ENCODE measurements around the gene COX7A2L. TPM values are rescaled to one million over a fixed set of nuclear protein-coding genes. Genes with fewer than 3 reads are reported as not detected.

COX7A2L gene
- total and polyA plus RNA-seq, 4 experiments from 2014 or later: 77.2 to 267 (median 124) TPM

GRCh38 chr2:42367835-42368234, 6.8 kb upstream of the COX7A2L start:
- H3K4me3 ChIP-seq (ENCODE audit: low read length in 2 of 2): no peak overlapping the region
- H3K9me3 Mint-ChIP-seq: peaks cover 0 to 1% (median 0%) of the 10 kb centered on the region in 8 donors
- peaks cover 0 to 2% of the 10 kb centered on the region in 2 donors for H3K27me3 Mint-ChIP-seq
- no peak for DNase-seq
- peaks cover 4% of the 10 kb centered on the region for H3K4me1 ChIP-seq (ENCODE audit: insufficient read depth, low read length)
- H3K36me3 Mint-ChIP-seq: no peaks in the 10 kb centered on the region
- no peak overlapping the region for H3K27ac Mint-ChIP-seq
- H3K9me3 ChIP-seq (ENCODE audit: control insufficient read depth in 1 of 2, low read length in 2 of 2): no peaks in the 10 kb centered on the region
- H3K27ac ChIP-seq (ENCODE audit: low read depth, low read length): no peak overlapping the region
- ChIA-PET POLR2A (ENCODE audit: partially characterized antibody) (no interaction called here), CTCF (ENCODE audit: partially characterized antibody) (no interaction called here)
- intact Hi-C loops (cut with micrococcal nuclease): no loop called here
- peaks cover 2 to 9% (median 4%) of the 10 kb centered on the region in 4 donors for H3K4me1 Mint-ChIP-seq
- H3K4me3 Mint-ChIP-seq: peak overlapping the region in 1 of 8 donors; percentile 50
- peaks cover 3% of the 10 kb centered on the region for H3K27me3 ChIP-seq (ENCODE audit: insufficient read depth, low read length)
- no peaks in the 10 kb centered on the region for H3K36me3 ChIP-seq (ENCODE audit: insufficient read depth, low read length)

- H3K4me3 ChIP-seq (ENCODE audit: low read length in 2 of 2): no peak overlapping the region
- no peak overlapping the region for H3K27ac ChIP-seq (ENCODE audit: low read depth, low read length)
- Mint-ChIP-seq H3K27ac (no peak overlapping the region), H3K27me3 (peaks cover 0 to 2% of the 10 kb centered on the region in 2 donors), H3K9me3 (peaks cover 0 to 1% (median 0%) of the 10 kb centered on the region in 8 donors), H3K4me3 (no peak overlapping the region), H3K4me1 (peaks cover 7 to 18% (median 12%) of the 10 kb centered on the region in 4 donors), H3K36me3 (no peaks in the 10 kb centered on the region)
- no peak for DNase-seq
- POLR2A ChIA-PET (ENCODE audit: partially characterized antibody): no interaction called here
- CTCF ChIA-PET (ENCODE audit: partially characterized antibody): interaction anchor here (0.6 kb wide), 1 partner anchor 298 kb away, joined by 4 read pairs; no protein-coding TSS in a partner anchor
- H3K4me1 ChIP-seq (ENCODE audit: insufficient read depth, low read length): peaks cover 13% of the 10 kb centered on the region
- intact Hi-C loops (cut with micrococcal nuclease): no loop called here
- no peaks in the 10 kb centered on the region for H3K36me3 ChIP-seq (ENCODE audit: insufficient read depth, low read length)
- no peaks in the 10 kb centered on the region for H3K9me3 ChIP-seq (ENCODE audit: control insufficient read depth in 1 of 2, low read length in 2 of 2)
- H3K27me3 ChIP-seq (ENCODE audit: insufficient read depth, low read length): peaks cover 3% of the 10 kb centered on the region
Measured at GRCh38 chr2:42366411-42366810, 5.4 kb upstream of the COX7A2L start.

DNA sequence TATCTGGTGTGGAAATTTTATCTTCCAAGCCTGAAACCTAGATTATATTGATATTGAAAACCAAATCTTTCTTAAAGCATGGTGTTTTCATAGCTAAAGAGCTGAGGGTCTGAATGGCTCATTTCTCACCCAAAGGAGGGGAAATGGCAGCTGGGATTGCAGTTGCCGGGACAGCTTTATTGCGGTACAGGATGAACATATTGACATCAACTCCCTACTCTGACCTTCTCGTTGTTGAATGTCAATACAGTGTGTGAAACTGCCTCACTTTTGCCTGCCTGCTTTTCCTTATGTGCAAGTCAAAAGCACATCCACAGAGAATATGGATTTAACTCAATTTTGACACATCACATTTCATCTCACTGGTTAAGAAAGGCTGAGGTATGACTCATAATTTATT, 3.6 kb upstream of the COX7A2L start:
- Mint-ChIP-seq H3K27me3 (peaks cover 0 to 2% of the 10 kb centered on the region in 2 donors), H3K9me3 (peaks cover 0 to 1% (median 0%) of the 10 kb centered on the region in 8 donors), H3K27ac (no peak overlapping the region), H3K4me1 (peaks cover 15 to 32% (median 23%) of the 10 kb centered on the region in 4 donors), H3K4me3 (no peak overlapping the region), H3K36me3 (peaks cover 0 to 8% of the 10 kb centered on the region in 2 donors)
- ChIA-PET POLR2A (ENCODE audit: partially characterized antibody) (no interaction called here), CTCF (ENCODE audit: partially characterized antibody) (no interaction called here)
- Histone ChIP-seq H3K4me3 (ENCODE audit: low read length in 2 of 2) (no peak overlapping the region), H3K27ac (ENCODE audit: low read depth, low read length) (no peak overlapping the region), H3K36me3 (ENCODE audit: insufficient read depth, low read length) (no peaks in the 10 kb centered on the region), H3K27me3 (ENCODE audit: insufficient read depth, low read length) (peaks cover 3% of the 10 kb centered on the region), H3K4me1 (ENCODE audit: insufficient read depth, low read length) (peaks cover 20% of the 10 kb centered on the region), H3K9me3 (ENCODE audit: control insufficient read depth in 1 of 2, low read length in 2 of 2) (no peaks in the 10 kb centered on the region)
- intact Hi-C loops (cut with micrococcal nuclease): loop anchor here (5.0 kb wide), 2 partner anchors 128 to 1803 kb away; partner anchors contain the start of genes KCNG3 and PPM1B
- no peak for DNase-seq

- no peak for DNase-seq
- ChIA-PET POLR2A (ENCODE audit: partially characterized antibody) (no interaction called here), CTCF (ENCODE audit: partially characterized antibody) (interaction anchor here (1.6 kb wide), 1 partner anchor 522 kb away, joined by 3 read pairs; no protein-coding TSS in a partner anchor)
- Mint-ChIP-seq H3K36me3 (peaks cover 0 to 8% of the 10 kb centered on the region in 2 donors), H3K4me1 (peaks cover 27 to 44% (median 34%) of the 10 kb centered on the region in 4 donors), H3K4me3 (no peak overlapping the region), H3K27ac (no peak overlapping the region), H3K27me3 (peaks cover 0 to 2% of the 10 kb centered on the region in 2 donors), H3K9me3 (peaks cover 0 to 1% (median 0%) of the 10 kb centered on the region in 8 donors)
- intact Hi-C loops (cut with micrococcal nuclease): loop anchor here (5.0 kb wide), 2 partner anchors 129 to 1804 kb away; partner anchors contain the start of genes KCNG3 and PPM1B
- H3K4me1 ChIP-seq (ENCODE audit: insufficient read depth, low read length): peaks cover 33% of the 10 kb centered on the region
- no peak overlapping the region for H3K27ac ChIP-seq (ENCODE audit: low read depth, low read length)
- no peak overlapping the region for H3K4me3 ChIP-seq (ENCODE audit: low read length in 2 of 2)
- no peaks in the 10 kb centered on the region for H3K9me3 ChIP-seq (ENCODE audit: control insufficient read depth in 1 of 2, low read length in 2 of 2)
- H3K27me3 ChIP-seq (ENCODE audit: insufficient read depth, low read length): peaks cover 2% of the 10 kb centered on the region
- H3K36me3 ChIP-seq (ENCODE audit: insufficient read depth, low read length): no peaks in the 10 kb centered on the region
Measured at GRCh38 chr2:42363413-42363812, 2.4 kb upstream of the COX7A2L start.

- ChIA-PET CTCF (ENCODE audit: partially characterized antibody) (interaction anchor here (1.1 to 2.7 kb wide), 6 partner anchors 18 to 520 kb away, joined by 3 to 8 read pairs (median 4); no protein-coding TSS in a partner anchor), POLR2A (ENCODE audit: partially characterized antibody) (interaction anchor here (0.8 to 3.0 kb wide), 14 partner anchors 9 to 1234 kb away, joined by 3 to 12 read pairs (median 4); partner anchors contain the start of gene THADA)
- Mint-ChIP-seq H3K27me3 (no peaks in the 10 kb centered on the region), H3K36me3 (peaks cover 5 to 12% of the 10 kb centered on the region in 2 donors), H3K27ac (peak overlapping the region; percentile 96 to 100 (median 98)), H3K4me3 (peak overlapping the region; percentile 89 to 97 (median 94)), H3K9me3 (peaks cover 0 to 1% (median 0%) of the 10 kb centered on the region in 8 donors), H3K4me1 (peaks cover 34 to 52% (median 43%) of the 10 kb centered on the region in 4 donors)
- H3K4me3 ChIP-seq (ENCODE audit: low read length in 2 of 2): peak overlapping the region; percentile 32 to 97
- intact Hi-C loops (cut with micrococcal nuclease): loop anchor here (1.0 to 5.0 kb wide), 11 partner anchors 35 to 1999 kb away; partner anchors contain the start of genes CAMKMT, EML4, KCNG3 and PPM1B
- peaks cover 42% of the 10 kb centered on the region for H3K4me1 ChIP-seq (ENCODE audit: insufficient read depth, low read length)
- no peaks in the 10 kb centered on the region for H3K36me3 ChIP-seq (ENCODE audit: insufficient read depth, low read length)
- peak overlapping the region; percentile 93 for H3K27ac ChIP-seq (ENCODE audit: low read depth, low read length)
- H3K9me3 ChIP-seq (ENCODE audit: control insufficient read depth in 1 of 2, low read length in 2 of 2): no peaks in the 10 kb centered on the region
- no peak for DNase-seq
- H3K27me3 ChIP-seq (ENCODE audit: insufficient read depth, low read length): no peaks in the 10 kb centered on the region
Measured at GRCh38 chr2:42361728-42362283, 789 bp upstream of the COX7A2L start.

DNA sequence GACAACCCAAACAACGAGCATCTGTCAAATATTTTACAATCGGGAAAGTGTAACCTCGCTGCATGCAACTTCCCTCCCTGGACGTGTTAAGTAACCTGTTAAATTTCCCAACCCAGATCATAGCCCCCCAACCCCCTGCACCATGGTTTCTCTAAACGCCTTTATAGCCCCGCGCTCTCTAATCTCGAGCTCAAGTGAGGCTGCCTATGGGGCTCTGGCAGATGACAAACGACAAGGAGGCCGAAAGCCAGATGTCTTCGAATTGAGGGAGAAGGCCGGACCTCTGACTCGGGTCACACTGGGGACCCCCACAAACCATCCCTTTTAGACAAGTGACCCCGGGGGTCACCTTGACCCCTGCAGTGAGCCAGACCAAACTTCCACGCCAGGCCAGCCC, 526 bp downstream of the COX7A2L start:
- Mint-ChIP-seq H3K4me3 (peak overlapping the region; percentile 89 to 97 (median 94)), H3K36me3 (peaks cover 5 to 12% of the 10 kb centered on the region in 2 donors), H3K9me3 (no peaks in the 10 kb centered on the region), H3K27me3 (no peaks in the 10 kb centered on the region), H3K4me1 (peaks cover 39 to 58% (median 50%) of the 10 kb centered on the region in 4 donors), H3K27ac (peak overlapping the region; percentile 96 to 100 (median 98))
- Histone ChIP-seq H3K27me3 (ENCODE audit: insufficient read depth, low read length) (no peaks in the 10 kb centered on the region), H3K27ac (ENCODE audit: low read depth, low read length) (peak overlapping the region; percentile 93), H3K9me3 (ENCODE audit: control insufficient read depth in 1 of 2, low read length in 2 of 2) (no peaks in the 10 kb centered on the region), H3K4me1 (ENCODE audit: insufficient read depth, low read length) (peaks cover 51% of the 10 kb centered on the region), H3K4me3 (ENCODE audit: low read length in 2 of 2) (peak overlapping the region; percentile 84 to 97), H3K36me3 (ENCODE audit: insufficient read depth, low read length) (no peaks in the 10 kb centered on the region)
- DNase-seq: no peak
- ChIA-PET CTCF (ENCODE audit: partially characterized antibody) (interaction anchor here (1.2 to 2.7 kb wide), 3 partner anchors 164 to 519 kb away, joined by 3 to 8 read pairs (median 4); no protein-coding TSS in a partner anchor), POLR2A (ENCODE audit: partially characterized antibody) (interaction anchor here (0.6 to 3.0 kb wide), 16 partner anchors 8 to 1235 kb away, joined by 3 to 12 read pairs (median 4); partner anchors contain the start of gene THADA)
- intact Hi-C loops (cut with micrococcal nuclease): loop anchor here (2.0 to 5.0 kb wide), 5 partner anchors 34 to 1807 kb away; partner anchors contain the start of genes KCNG3 and PPM1B

Data from CD4-positive, alpha-beta memory T cell (primary cell).